ENCODE measurements around the gene MYOZ3. TPM values are rescaled to one million over a fixed set of nuclear protein-coding genes. Genes with fewer than 3 reads are reported as not detected.

MYOZ3 gene
- total RNA-seq, 6 donors from 2014 or later = 0.61 to 2.8 (median 0.89) TPM; not detected in 1

DNA sequence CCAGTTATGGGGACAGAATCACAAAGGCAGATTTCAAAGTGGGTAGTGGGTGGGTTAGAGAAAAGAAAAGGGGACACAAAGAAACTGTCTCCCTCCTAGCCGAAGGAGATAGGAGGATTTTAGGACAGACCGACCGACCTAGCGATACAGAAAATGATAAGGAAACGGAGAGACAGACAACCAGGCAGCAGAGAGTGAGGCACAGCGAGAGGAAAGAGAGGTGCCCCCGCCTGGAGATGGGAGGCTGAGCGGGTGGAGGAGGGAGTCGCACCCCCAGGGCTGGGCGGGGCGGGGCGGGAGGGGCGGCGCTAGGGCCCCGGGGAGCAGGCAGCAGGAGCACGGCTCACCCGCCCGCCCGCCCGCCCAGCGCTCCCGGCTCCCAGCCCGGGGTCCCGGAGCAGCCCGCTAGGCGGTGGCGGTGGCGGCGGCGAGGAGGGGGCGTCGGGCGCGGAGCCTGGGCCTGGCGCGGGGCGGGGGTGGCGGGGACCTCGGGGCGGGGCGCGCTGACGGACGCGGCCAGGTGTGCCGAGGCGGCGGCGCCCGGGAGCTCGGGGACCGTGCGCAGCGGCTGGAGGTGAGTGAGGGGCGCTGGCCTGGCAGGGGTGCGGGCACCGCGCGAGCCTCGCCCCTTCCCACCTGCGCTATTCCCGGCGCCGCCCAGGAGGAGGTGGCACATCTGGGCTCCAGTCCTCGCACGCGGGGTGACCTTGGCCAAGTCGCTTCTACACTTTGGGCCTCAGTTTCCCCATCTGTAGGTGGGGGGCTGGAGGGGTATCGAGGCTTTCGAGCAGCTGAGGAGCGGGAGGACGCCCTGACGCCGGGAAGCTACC, 36.5 kb upstream of the MYOZ3 start:
- DNase-seq (peak in 1 of 2 donors; percentile 89), ATAC-seq (ENCODE audit: low FRiP score in 2 of 2) (peak in 1 of 2 donors; percentile 27)
- Histone ChIP-seq H3K4me3 (peak overlapping the region; percentile 18 to 94 (median 80)), H3K27ac (peak overlapping the region; percentile 90 to 96 (median 94)), H3K36me3 (no peaks in the 10 kb centered on the region), H3K9me3 (no peaks in the 10 kb centered on the region), H3K27me3 (no peaks in the 10 kb centered on the region), H3K4me1 (peaks cover 47 to 63% (median 54%) of the 10 kb centered on the region in 4 donors)
- TF ChIP-seq, protein P1, sequence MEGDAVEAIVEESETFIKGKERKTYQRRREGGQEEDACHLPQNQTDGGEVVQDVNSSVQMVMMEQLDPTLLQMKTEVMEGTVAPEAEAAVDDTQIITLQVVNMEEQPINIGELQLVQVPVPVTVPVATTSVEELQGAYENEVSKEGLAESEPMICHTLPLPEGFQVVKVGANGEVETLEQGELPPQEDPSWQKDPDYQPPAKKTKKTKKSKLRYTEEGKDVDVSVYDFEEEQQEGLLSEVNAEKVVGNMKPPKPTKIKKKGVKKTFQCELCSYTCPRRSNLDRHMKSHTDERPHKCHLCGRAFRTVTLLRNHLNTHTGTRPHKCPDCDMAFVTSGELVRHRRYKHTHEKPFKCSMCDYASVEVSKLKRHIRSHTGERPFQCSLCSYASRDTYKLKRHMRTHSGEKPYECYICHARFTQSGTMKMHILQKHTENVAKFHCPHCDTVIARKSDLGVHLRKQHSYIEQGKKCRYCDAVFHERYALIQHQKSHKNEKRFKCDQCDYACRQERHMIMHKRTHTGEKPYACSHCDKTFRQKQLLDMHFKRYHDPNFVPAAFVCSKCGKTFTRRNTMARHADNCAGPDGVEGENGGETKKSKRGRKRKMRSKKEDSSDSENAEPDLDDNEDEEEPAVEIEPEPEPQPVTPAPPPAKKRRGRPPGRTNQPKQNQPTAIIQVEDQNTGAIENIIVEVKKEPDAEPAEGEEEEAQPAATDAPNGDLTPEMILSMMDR (IDR thresholded peaks at IDR 0.05) = peak in 5 of 6 experiments; percentile 17 to 21 (median 19)
- TF ChIP-seq POLR2A (IDR thresholded peaks at IDR 0.05) (no peak), POLR2AphosphoS5 (IDR thresholded peaks at IDR 0.05) (peak in 1 of 2 donors; percentile 9)
- WGBS, 2 donors = 3 to 7% methylated on average over 21 to 52 of the region's 74 CpGs

GRCh38 chr5:150625164-150625535, 35.9 kb upstream of the MYOZ3 start:
- TF ChIP-seq POLR2AphosphoS5 (IDR thresholded peaks at IDR 0.05) (peak; percentile 20 to 37), EP300 (IDR thresholded peaks at IDR 0.05) (peak in 1 of 4 donors; percentile 42), POLR2A (IDR thresholded peaks at IDR 0.05) (peak in 1 of 4 donors; percentile 20)
- TF ChIP-seq, protein P1 (IDR thresholded peaks at IDR 0.05) = no peak
- H3K4me1 ChIP-seq = peaks cover 46 to 65% (median 52%) of the 10 kb centered on the region in 4 donors
- peak; percentile 58 to 87 for DNase-seq

DNA sequence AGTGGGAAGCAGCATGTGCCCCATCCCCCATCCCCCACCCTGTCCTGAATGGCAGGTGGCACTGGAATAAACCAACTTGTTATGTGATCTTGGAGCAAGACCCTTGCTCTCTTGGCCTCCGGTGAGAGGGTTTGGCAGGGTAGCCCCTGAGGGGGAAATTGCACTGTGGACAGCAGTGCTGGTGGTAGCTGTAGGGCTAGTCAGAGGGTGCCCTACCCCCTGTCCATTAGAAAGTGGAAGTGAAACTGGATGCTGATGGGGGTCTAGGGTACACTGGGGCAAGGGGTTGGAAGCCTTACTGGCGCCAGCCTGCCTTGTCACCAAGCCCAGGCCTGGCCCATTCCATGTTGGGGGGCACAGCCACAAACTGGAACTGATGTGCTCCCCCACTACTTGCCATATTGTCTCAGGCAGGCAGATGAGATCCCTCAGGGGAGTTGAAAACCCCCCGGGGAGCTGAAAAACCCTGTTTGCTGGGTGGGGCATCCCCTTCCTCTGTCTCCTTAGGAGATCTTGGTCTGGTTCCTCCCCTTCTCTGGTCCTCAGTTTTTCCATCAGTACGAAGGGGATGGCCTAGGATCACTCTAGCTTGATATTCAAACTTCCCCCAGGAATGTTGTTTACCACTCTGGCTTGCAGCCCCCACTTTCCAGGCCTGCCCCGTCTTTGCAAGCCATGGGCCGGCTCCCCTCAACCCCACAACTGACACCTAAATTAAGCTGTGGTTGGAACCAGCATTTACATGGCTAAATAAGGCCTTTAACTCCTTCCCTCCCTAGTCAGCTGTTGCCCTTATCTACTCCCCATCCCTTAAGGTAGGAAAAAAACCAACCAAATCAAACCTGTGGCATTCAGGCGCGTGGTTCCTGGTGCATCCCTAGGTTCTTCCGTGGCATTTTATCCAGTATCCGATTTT, 35.0 kb upstream of the MYOZ3 start:
- TF ChIP-seq POLR2A (IDR thresholded peaks at IDR 0.05) = no peak
- TF ChIP-seq, protein P1 (IDR thresholded peaks at IDR 0.05) = no peak
- TF ChIP-seq POLR2AphosphoS5 (IDR thresholded peaks at IDR 0.05) = no peak
- no peak for TF ChIP-seq EP300 (IDR thresholded peaks at IDR 0.05)
- Histone ChIP-seq H3K27me3 (no peaks in the 10 kb centered on the region), H3K36me3 (peaks cover 0 to 6% (median 0%) of the 10 kb centered on the region in 4 donors), H3K9me3 (no peaks in the 10 kb centered on the region), H3K27ac (peak overlapping the region; percentile 90 to 96 (median 94)), H3K4me1 (peaks cover 51 to 74% (median 58%) of the 10 kb centered on the region in 4 donors), H3K4me3 (peak overlapping the region; percentile 18 to 94 (median 80))
- WGBS, 2 donors = 61 to 64% methylated on average over 9 to 10 of the region's 10 CpGs
- DNase-seq (no peak), ATAC-seq (ENCODE audit: low FRiP score in 2 of 2) (no peak)

More at GRCh38 chr5:150625164-150625535, 35.9 kb upstream of the MYOZ3 start:
- Histone ChIP-seq H3K9me3 (no peaks in the 10 kb centered on the region), H3K36me3 (peaks cover 0 to 5% (median 0%) of the 10 kb centered on the region in 4 donors), H3K27ac (peak overlapping the region; percentile 90 to 96 (median 94)), H3K4me3 (peak overlapping the region; percentile 18 to 94 (median 80)), H3K27me3 (no peaks in the 10 kb centered on the region)
- WGBS, 2 donors = 9% methylated on average over 4 of the region's 19 CpGs; no CpG with 5 or more reads in 1 of the 2 donors
- peak; percentile 17 to 41 for ATAC-seq (ENCODE audit: low FRiP score in 2 of 2)

- Histone ChIP-seq H3K4me1 (peaks cover 54 to 75% (median 63%) of the 10 kb centered on the region in 4 donors), H3K36me3 (peaks cover 0 to 6% (median 0%) of the 10 kb centered on the region in 4 donors), H3K4me3 (peak overlapping the region in 3 of 4 donors; percentile 15 to 94 (median 84)), H3K27me3 (no peaks in the 10 kb centered on the region), H3K9me3 (no peaks in the 10 kb centered on the region), H3K27ac (peak overlapping the region; percentile 90 to 96 (median 94))
- TF ChIP-seq, protein P1 (IDR thresholded peaks at IDR 0.05) = no peak
- TF ChIP-seq POLR2A (IDR thresholded peaks at IDR 0.05) (peak in 1 of 4 donors; percentile 20), EP300 (IDR thresholded peaks at IDR 0.05) (peak in 1 of 4 donors; percentile 47), POLR2AphosphoS5 (IDR thresholded peaks at IDR 0.05) (peak; percentile 59 to 69)
- DNase-seq = peak; percentile 52 to 66
- 43 to 48% methylated on average over 3 to 5 of the region's 5 CpGs for WGBS, 2 donors
- ATAC-seq (ENCODE audit: low FRiP score in 2 of 2) = peak; percentile 52 to 68
These were observed 34.2 kb upstream of the MYOZ3 start for GRCh38 chr5:150626853-150627276.
